ENCODE data around the gene CARM1.

CARM1 gene

GRCh38 chr19:10908380-10908960 lies 37.1 kb downstream of the CARM1 start:
- no peaks in the 10 kb centered on the region for H3K4me1 ChIP-seq (ENCODE audit: insufficient read depth, low read length, poor library complexity, severe bottlenecking)
- H3K36me3 ChIP-seq (ENCODE audit: insufficient read depth, low read length): peaks cover 46% of the 10 kb centered on the region
- no peaks in the 10 kb centered on the region for H3F3A ChIP-seq (ENCODE audit: low read depth)
- no peak overlapping the region for H3K4me2 ChIP-seq (ENCODE audit: low read depth, low read length, poor library complexity, severe bottlenecking)
- H2AFZ ChIP-seq (ENCODE audit: low read length): no peak overlapping the region
- TF ChIP-seq EZH2phosphoT487 (IDR thresholded peaks at IDR 0.05; ENCODE audit: borderline replicate concordance) (no peak), CTCF (conservative IDR thresholded peaks at IDR 0.05; ENCODE audit: low read length) (no peak)
- H4K20me1 ChIP-seq (ENCODE audit: insufficient read depth, low read length, poor library complexity, severe bottlenecking): peaks cover 4% of the 10 kb centered on the region
- no peak overlapping the region for H3K4me3 ChIP-seq (ENCODE audit: low read length, poor library complexity, severe bottlenecking)
- no peaks in the 10 kb centered on the region for H3K79me2 ChIP-seq (ENCODE audit: insufficient read depth, low read length)
- H3K9me3 ChIP-seq (ENCODE audit: insufficient read depth, low read depth, low read length): no peaks in the 10 kb centered on the region
- H3K27me3 ChIP-seq (ENCODE audit: insufficient read depth, low read length, poor library complexity, severe bottlenecking): no peaks in the 10 kb centered on the region
- H3K9ac ChIP-seq (ENCODE audit: low read depth, low read length, poor library complexity, severe bottlenecking): no peak overlapping the region
- H3K9me2 ChIP-seq (replicated peaks; ENCODE audit: low read depth, low read length): no peaks in the 10 kb centered on the region

GRCh38 chr19:10911579-10912363 lies 40.4 kb downstream of the CARM1 start:
- H3K27me3 ChIP-seq (ENCODE audit: insufficient read depth, low read length, poor library complexity, severe bottlenecking): no peaks in the 10 kb centered on the region
- no peaks in the 10 kb centered on the region for H3K9me3 ChIP-seq (ENCODE audit: insufficient read depth, low read depth, low read length)
- H4K20me1 ChIP-seq (ENCODE audit: insufficient read depth, low read length, poor library complexity, severe bottlenecking): no peaks in the 10 kb centered on the region
- H3K9ac ChIP-seq (ENCODE audit: low read depth, low read length, poor library complexity, severe bottlenecking): no peak overlapping the region
- peaks cover 57% of the 10 kb centered on the region for H3K36me3 ChIP-seq (ENCODE audit: insufficient read depth, low read length)
- no peaks in the 10 kb centered on the region for H3K4me1 ChIP-seq (ENCODE audit: insufficient read depth, low read length, poor library complexity, severe bottlenecking)
- H3K9me2 ChIP-seq (replicated peaks; ENCODE audit: low read depth, low read length): no peaks in the 10 kb centered on the region
- H2AFZ ChIP-seq (ENCODE audit: low read length): no peak overlapping the region
- H3K4me3 ChIP-seq (ENCODE audit: low read length, poor library complexity, severe bottlenecking): no peak overlapping the region
- no peak for TF ChIP-seq EZH2phosphoT487 (IDR thresholded peaks at IDR 0.05; ENCODE audit: borderline replicate concordance)
- no peak for TF ChIP-seq CTCF (conservative IDR thresholded peaks at IDR 0.05; ENCODE audit: low read length)
- no peaks in the 10 kb centered on the region for H3F3A ChIP-seq (ENCODE audit: low read depth)
- no peak overlapping the region for H3K4me2 ChIP-seq (ENCODE audit: low read depth, low read length, poor library complexity, severe bottlenecking)
- H3K79me2 ChIP-seq (ENCODE audit: insufficient read depth, low read length): no peaks in the 10 kb centered on the region

- H3F3A ChIP-seq (ENCODE audit: low read depth): no peaks in the 10 kb centered on the region
- H3K9ac ChIP-seq (ENCODE audit: low read depth, low read length, poor library complexity, severe bottlenecking): no peak overlapping the region
- no peaks in the 10 kb centered on the region for H3K4me1 ChIP-seq (ENCODE audit: insufficient read depth, low read length, poor library complexity, severe bottlenecking)
- no peaks in the 10 kb centered on the region for H3K79me2 ChIP-seq (ENCODE audit: insufficient read depth, low read length)
- H2AFZ ChIP-seq (ENCODE audit: low read length): no peak overlapping the region
- no peak overlapping the region for H3K4me2 ChIP-seq (ENCODE audit: low read depth, low read length, poor library complexity, severe bottlenecking)
- no peaks in the 10 kb centered on the region for H3K9me3 ChIP-seq (ENCODE audit: insufficient read depth, low read depth, low read length)
- peaks cover 53% of the 10 kb centered on the region for H3K36me3 ChIP-seq (ENCODE audit: insufficient read depth, low read length)
- H3K27me3 ChIP-seq (ENCODE audit: insufficient read depth, low read length, poor library complexity, severe bottlenecking): no peaks in the 10 kb centered on the region
- no peaks in the 10 kb centered on the region for H3K9me2 ChIP-seq (replicated peaks; ENCODE audit: low read depth, low read length)
- TF ChIP-seq EZH2phosphoT487 (IDR thresholded peaks at IDR 0.05; ENCODE audit: borderline replicate concordance): no peak
- no peak for TF ChIP-seq CTCF (conservative IDR thresholded peaks at IDR 0.05; ENCODE audit: low read length)
- H4K20me1 ChIP-seq (ENCODE audit: insufficient read depth, low read length, poor library complexity, severe bottlenecking): no peaks in the 10 kb centered on the region
- H3K4me3 ChIP-seq (ENCODE audit: low read length, poor library complexity, severe bottlenecking): no peak overlapping the region
These were observed 41.3 kb downstream of the CARM1 start for GRCh38 chr19:10912619-10913018.
